Nephron progenitor cell (in vitro differentiated cells): Measurements from ENCODE around the gene INPP5B.
"Not testable (repeated sequence)": the region's sequence is repeated elsewhere in the genome, so short reads cannot be mapped to it uniquely, and the experiment has no call there.

Experiments
- DNase-seq: peaks from one replicate; pipeline ENCODE4 v3.0.0; 2021
- H3K27ac Mint-ChIP-seq: 2 replicates; pipeline ENCODE4 v1.8.0; 2021; ENCODE audit warnings: mild to moderate bottlenecking, moderate library complexity, mixed read lengths
- H3K27me3 Mint-ChIP-seq: 2 replicates; pipeline ENCODE4 v1.8.0; 2021; ENCODE audit warnings: mild to moderate bottlenecking, low read depth, mixed read lengths; ENCODE audit not compliant: poor library complexity
- H3K36me3 Mint-ChIP-seq: 2 replicates; pipeline ENCODE4 v1.8.0; 2021; ENCODE audit warnings: low read depth, mixed read lengths
- H3K4me1 Mint-ChIP-seq: 2 replicates; pipeline ENCODE4 v1.8.0; 2021; ENCODE audit warnings: mixed read lengths
- H3K4me3 Mint-ChIP-seq: 2 replicates; pipeline ENCODE4 v1.8.0; 2021; ENCODE audit warnings: mild to moderate bottlenecking, moderate library complexity, mixed read lengths
- H3K9me3 Mint-ChIP-seq: 2 replicates; pipeline ENCODE4 v1.8.0; 2021; ENCODE audit warnings: mild to moderate bottlenecking, moderate library complexity, mixed read lengths
- TF ChIP-seq, protein P1 (sequence below): fragments of 200-600 bp; sonication (generic); IDR thresholded peaks from 2 replicates; pipeline ENCODE4 v1.5.0; 2021; ENCODE audit warnings: antibody characterized with exemption

Gene INPP5B

DNA sequence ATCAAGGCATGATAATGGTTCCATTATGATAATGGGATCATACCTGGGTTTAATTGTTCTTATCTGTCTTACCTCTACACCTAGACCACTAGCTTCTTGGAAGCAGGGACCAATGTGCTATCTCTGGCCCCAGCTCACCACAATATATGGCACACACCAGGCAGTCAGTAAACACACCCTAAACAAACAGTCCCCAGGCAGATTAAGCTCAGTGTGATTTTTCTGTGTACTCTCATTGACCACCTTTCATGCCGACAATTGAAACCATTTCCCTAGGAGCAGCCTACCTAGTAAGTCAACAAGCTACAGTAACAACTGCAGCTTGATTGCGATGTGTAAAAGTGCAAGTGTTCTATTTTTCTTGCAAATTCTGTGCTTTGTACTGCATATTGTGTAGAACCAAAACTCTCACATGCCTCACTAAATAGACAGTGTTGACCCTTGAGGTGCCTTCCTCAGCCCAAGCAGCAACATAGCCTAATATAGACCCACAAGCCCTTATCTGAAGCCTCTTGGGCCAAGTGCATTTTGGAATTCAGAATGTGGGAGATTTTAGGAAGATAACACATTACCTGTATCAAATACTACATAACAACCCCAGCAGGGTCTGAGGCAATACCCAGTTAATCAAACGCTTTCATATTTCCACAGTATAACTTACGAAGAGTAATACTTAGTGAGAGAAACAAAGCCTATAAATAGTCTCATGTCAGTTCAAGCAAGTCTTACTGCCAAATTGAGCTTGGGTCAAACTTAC, 32.0 kb downstream of the INPP5B start:
- Mint-ChIP-seq H3K27ac (no peak overlapping the region), H3K36me3 (no peaks in the 10 kb centered on the region), H3K4me3 (no peak overlapping the region), H3K9me3 (no peaks in the 10 kb centered on the region), H3K4me1 (no peaks in the 10 kb centered on the region), H3K27me3 (no peaks in the 10 kb centered on the region)
- TF ChIP-seq, protein P1, sequence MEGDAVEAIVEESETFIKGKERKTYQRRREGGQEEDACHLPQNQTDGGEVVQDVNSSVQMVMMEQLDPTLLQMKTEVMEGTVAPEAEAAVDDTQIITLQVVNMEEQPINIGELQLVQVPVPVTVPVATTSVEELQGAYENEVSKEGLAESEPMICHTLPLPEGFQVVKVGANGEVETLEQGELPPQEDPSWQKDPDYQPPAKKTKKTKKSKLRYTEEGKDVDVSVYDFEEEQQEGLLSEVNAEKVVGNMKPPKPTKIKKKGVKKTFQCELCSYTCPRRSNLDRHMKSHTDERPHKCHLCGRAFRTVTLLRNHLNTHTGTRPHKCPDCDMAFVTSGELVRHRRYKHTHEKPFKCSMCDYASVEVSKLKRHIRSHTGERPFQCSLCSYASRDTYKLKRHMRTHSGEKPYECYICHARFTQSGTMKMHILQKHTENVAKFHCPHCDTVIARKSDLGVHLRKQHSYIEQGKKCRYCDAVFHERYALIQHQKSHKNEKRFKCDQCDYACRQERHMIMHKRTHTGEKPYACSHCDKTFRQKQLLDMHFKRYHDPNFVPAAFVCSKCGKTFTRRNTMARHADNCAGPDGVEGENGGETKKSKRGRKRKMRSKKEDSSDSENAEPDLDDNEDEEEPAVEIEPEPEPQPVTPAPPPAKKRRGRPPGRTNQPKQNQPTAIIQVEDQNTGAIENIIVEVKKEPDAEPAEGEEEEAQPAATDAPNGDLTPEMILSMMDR: no peak
- no peak for DNase-seq

DNA sequence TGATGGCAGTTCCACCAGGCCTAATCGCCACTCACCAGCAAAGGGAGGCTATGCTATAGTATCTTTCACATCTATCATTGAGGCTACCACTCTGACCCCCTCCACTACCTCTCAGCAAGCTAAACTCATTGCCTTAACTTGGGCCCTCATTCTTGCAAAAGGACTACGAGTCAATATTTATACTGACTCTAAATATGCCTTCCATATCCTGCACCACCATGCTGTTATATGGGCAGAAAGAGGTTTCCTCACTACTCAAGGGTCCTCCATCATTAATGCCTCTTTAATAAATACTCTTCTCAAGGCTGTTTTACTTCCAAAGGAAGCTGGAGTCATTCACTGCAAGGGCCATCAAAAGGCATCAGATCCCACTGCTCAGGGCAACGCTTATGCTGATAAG, 35.4 kb downstream of the INPP5B start:
- not testable (repeated sequence) for H3K4me3 Mint-ChIP-seq, H3K4me1 Mint-ChIP-seq

DNA sequence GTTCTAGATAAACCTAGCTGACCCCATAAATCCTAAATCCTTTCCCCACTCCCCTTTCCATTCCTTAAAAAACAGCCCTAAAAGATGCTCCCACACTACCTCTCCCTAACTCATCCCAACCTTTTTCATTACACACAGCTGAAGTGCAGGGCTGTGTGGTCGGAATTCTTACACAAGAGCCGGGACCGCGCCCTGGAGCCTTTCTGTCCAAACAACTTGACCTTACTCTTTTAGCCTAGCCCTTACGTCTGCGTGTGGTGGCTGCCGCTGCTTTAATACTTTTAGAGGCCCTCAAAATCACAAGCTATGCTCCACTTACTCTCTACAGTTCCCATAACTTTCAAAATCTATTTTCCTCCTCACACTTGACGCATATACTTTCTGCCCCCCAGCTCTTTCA, 36.0 kb downstream of the INPP5B start:
- H3K27ac Mint-ChIP-seq, H3K27me3 Mint-ChIP-seq, H3K4me3 Mint-ChIP-seq, H3K4me1 Mint-ChIP-seq, DNase-seq: not testable (repeated sequence)
- Mint-ChIP-seq H3K9me3 (peaks cover 14% of the 10 kb centered on the region), H3K36me3 (peaks cover 13% of the 10 kb centered on the region)

More for the DNA sequence above, 35.4 kb downstream of the INPP5B start:
- not testable (repeated sequence) for H3K9me3 Mint-ChIP-seq, H3K27me3 Mint-ChIP-seq, H3K27ac Mint-ChIP-seq, DNase-seq, H3K36me3 Mint-ChIP-seq

DNA sequence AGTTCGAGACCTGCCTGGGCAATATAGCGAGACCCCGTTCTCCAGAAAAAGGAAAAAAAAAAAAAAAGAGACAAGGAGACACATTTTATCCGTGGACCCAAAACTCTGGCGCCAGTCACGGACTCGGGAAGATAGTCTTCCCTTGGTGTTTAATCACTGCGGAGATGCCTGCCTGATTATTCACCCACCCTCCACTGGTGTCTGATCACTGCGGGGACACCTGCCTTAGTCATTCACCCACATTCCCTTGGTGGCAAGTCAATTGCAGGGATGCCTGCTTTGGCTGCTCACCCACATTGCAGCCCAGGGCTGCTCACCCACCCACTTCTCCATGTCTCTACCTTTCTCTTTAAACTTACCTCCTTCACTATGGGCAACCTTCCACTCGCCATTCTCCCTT, 38.3 kb downstream of the INPP5B start:
- not testable (repeated sequence) for H3K4me3 Mint-ChIP-seq, H3K4me1 Mint-ChIP-seq, DNase-seq, H3K27ac Mint-ChIP-seq, H3K27me3 Mint-ChIP-seq
- Mint-ChIP-seq H3K9me3 (peaks cover 32% of the 10 kb centered on the region), H3K36me3 (peaks cover 23% of the 10 kb centered on the region)

DNA sequence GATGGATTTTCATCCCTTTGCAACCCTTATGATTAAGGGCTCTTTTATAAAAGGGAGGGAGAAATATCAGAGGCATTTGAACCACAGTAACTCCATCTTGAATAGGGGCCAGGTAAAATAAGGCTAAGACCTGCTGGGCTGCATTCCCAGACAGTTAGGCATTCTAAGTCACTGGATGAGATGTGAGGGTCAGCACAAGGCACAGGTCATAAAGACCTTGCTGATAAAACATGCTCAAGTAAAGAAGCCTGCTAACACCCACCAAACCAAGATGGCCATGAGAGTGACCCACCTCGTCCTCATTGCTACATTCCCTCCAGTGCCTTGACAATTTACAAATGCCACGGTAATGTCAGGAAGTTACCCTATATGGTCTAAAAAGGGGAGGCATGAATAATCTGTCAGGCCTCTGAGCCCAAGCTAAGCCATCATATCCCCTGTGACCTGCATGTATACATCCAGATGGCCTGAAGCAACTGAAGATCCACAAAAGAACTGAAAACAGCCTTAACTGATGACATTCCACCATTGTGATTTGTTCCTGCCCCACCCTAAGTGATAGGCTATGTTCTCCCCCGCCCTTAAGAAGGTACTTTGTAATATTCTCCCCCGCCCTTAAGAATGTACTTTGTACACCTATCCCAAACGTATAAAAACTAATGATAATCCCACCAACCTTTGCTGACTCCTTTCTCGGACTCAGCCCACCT, 39.3 kb downstream of the INPP5B start:
- not testable (repeated sequence) for H3K27me3 Mint-ChIP-seq, H3K27ac Mint-ChIP-seq, H3K4me1 Mint-ChIP-seq, DNase-seq, H3K4me3 Mint-ChIP-seq
- H3K36me3 Mint-ChIP-seq: peaks cover 30% of the 10 kb centered on the region
- peaks cover 39% of the 10 kb centered on the region for H3K9me3 Mint-ChIP-seq

DNA sequence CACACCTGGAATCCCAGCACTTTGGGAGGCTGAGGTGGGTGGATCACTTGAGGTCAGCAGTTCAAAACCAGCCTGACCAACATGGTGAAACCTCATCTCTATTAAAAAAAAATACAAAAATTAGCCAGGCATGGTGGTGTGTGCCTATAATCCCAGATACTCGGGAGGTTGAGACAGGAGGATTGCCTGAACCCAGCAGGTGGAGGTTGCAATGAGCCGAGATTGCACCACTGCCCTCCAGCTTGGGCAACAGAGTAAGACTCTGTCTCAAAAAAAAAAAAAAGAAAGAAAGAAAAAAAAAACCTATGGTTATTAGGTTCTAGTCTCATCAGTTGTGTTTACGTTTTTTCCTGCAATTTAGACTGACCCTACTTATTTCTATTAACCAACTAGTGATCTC, 40.3 kb downstream of the INPP5B start:
- not testable (repeated sequence) for H3K27me3 Mint-ChIP-seq, H3K4me1 Mint-ChIP-seq, DNase-seq, H3K4me3 Mint-ChIP-seq, H3K27ac Mint-ChIP-seq
- Mint-ChIP-seq H3K36me3 (peaks cover 34% of the 10 kb centered on the region), H3K9me3 (peaks cover 39% of the 10 kb centered on the region)

DNA sequence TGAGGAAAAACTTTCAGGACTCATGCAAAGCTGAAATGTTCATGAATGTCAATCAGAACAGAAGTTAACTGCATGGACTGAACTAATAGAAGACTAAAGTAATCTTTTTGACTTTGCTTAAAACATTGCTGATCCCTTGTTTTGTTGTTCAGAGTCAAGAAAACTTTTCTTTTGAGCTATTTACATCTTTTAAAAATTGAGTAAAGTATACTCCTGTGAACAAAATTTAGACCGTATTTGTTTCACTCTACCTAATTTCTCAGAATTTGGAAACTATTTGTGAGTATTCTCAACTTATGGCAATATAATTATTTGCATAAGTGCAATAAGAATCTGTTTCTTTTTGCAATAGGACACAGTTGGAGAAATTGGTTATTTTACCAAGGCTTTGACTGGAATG, 41.1 kb downstream of the INPP5B start:
- Mint-ChIP-seq H3K27me3 (no peaks in the 10 kb centered on the region), H3K36me3 (peaks cover 40% of the 10 kb centered on the region), H3K4me3 (no peak overlapping the region), H3K4me1 (no peaks in the 10 kb centered on the region), H3K9me3 (peaks cover 39% of the 10 kb centered on the region), H3K27ac (no peak overlapping the region)
- DNase-seq: no peak
- TF ChIP-seq, protein P1: no peak

DNA sequence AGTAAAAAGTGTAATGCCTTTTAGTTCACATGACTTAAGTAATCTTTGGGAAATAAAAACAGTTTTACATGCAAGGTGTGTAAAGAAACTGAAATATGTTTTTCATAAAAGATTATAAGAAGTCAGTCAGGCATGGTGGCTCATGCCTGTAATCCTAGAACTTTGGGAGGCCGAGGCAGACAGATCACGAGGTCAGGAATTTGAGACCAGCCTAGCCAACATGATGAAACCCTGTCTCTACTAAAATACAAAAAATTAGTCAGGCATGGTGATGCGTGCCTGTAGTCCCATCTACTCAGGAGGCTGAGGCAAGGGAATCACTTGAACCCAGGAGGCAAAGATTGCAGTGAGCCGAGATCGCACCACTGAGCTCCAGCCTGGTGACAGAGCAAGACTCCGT, 42.9 kb downstream of the INPP5B start:
- Mint-ChIP-seq H3K9me3 (peaks cover 39% of the 10 kb centered on the region), H3K36me3 (peaks cover 40% of the 10 kb centered on the region)
- H3K27me3 Mint-ChIP-seq, DNase-seq, H3K4me1 Mint-ChIP-seq, H3K27ac Mint-ChIP-seq, H3K4me3 Mint-ChIP-seq: not testable (repeated sequence)

DNA sequence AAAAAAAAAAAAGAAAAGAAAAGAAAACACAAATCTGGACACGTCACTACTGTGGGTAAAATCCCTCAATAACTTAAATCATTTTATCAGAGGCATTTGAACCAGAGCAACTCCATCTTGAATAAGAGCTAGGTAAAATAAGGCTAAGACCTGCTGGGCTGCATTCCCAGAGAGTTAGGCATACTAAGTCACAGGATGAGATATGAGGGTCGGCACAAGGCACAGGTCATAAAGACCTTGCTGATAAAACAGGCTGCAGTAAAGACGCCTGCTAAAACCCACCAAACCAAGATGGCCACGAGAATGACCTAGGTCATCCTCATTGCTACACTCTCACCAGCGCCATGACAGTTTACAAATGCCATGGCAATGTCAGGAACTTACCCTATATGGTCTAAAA, 43.9 kb downstream of the INPP5B start:
- H3K27me3 Mint-ChIP-seq: peaks cover 3% of the 10 kb centered on the region
- no peak overlapping the region for H3K27ac Mint-ChIP-seq
- DNase-seq: no peak
- H3K9me3 Mint-ChIP-seq: peaks cover 42% of the 10 kb centered on the region
- H3K4me1 Mint-ChIP-seq: no peaks in the 10 kb centered on the region
- no peak overlapping the region for H3K4me3 Mint-ChIP-seq
- peaks cover 49% of the 10 kb centered on the region for H3K36me3 Mint-ChIP-seq
- TF ChIP-seq, protein P1: no peak
